WTC11 (cell line): ENCODE measurements around the gene SHC3. TPM values are rescaled to one million over a fixed set of nuclear protein-coding genes. Genes with fewer than 3 reads are reported as not detected.

ENCODE experiments used
- ATAC-seq: fragments of 200-7000 bp; cut with Tn5 transposase; 2 replicates; pipeline ENCODE4 v1.10.0; 2021; ENCODE audit warnings: mild to moderate bottlenecking, moderate library complexity
- CTCF ChIA-PET: fragments of 300-600 bp; sonication (Branson Sonifier 250); formaldehyde crosslinking; loops from one replicate; lab custom pipeline; 2021; ENCODE audit warnings: antibody characterized with exemption; lab: Charles Lee
- POLR2A ChIA-PET: fragments of 350-600 bp; sonication (Branson Sonifier 250); formaldehyde crosslinking; loops from one replicate; lab custom pipeline; 2021; ENCODE audit warnings: antibody characterized with exemption; lab: Charles Lee
- DNase-seq: peaks from one replicate; pipeline ENCODE4 v3.0.0; 2021; ENCODE audit warnings: low spot score
- H3K27ac Mint-ChIP-seq: 2 replicates; pipeline ENCODE4 v1.8.0; 2021; ENCODE audit warnings: mixed read lengths
- H3K27me3 Mint-ChIP-seq: 2 replicates; pipeline ENCODE4 v1.8.0; 2021; ENCODE audit warnings: low read depth, mild to moderate bottlenecking, moderate library complexity, mixed read lengths
- H3K36me3 Mint-ChIP-seq: 2 replicates; pipeline ENCODE4 v1.8.0; 2021; ENCODE audit warnings: mixed read lengths
- H3K4me1 Mint-ChIP-seq: 2 replicates; pipeline ENCODE4 v1.8.0; 2022; ENCODE audit warnings: mixed read lengths
- H3K4me3 Mint-ChIP-seq: 2 replicates; pipeline ENCODE4 v1.8.0; 2021; ENCODE audit warnings: mild to moderate bottlenecking, moderate library complexity, mixed read lengths
- H3K9me3 Mint-ChIP-seq: 2 replicates; pipeline ENCODE4 v1.8.0; 2021; ENCODE audit warnings: mixed read lengths
- CBFB ChIP-seq: sonication (generic); formaldehyde crosslinking; IDR thresholded peaks from 2 replicates; pipeline ENCODE4 v1.8.1; 2022; ENCODE audit warnings: mild to moderate bottlenecking, low read depth, missing genetic modification reagents
- CREB1 ChIP-seq: sonication (generic); formaldehyde crosslinking; IDR thresholded peaks from 2 replicates; pipeline ENCODE4 v1.8.0; 2023; ENCODE audit warnings: mild to moderate bottlenecking, missing genetic modification reagents
- ELF4 ChIP-seq: sonication (generic); formaldehyde crosslinking; IDR thresholded peaks from 2 replicates; pipeline ENCODE4 v1.8.1; 2022; ENCODE audit warnings: low read depth, mild to moderate bottlenecking, moderate library complexity, missing genetic modification reagents
- ESRRA ChIP-seq: sonication (generic); formaldehyde crosslinking; IDR thresholded peaks from 2 replicates; pipeline ENCODE4 v1.8.1; 2022; ENCODE audit warnings: mild to moderate bottlenecking, missing genetic modification reagents, borderline replicate concordance
- FOXJ3 ChIP-seq: sonication (generic); formaldehyde crosslinking; IDR thresholded peaks from 2 replicates; pipeline ENCODE4 v1.9.0; 2021; ENCODE audit warnings: missing genetic modification reagents, mild to moderate bottlenecking, borderline replicate concordance
- FOXP1 ChIP-seq: sonication (generic); formaldehyde crosslinking; IDR thresholded peaks from 2 replicates; pipeline ENCODE4 v1.8.0; 2022; ENCODE audit warnings: missing genetic modification reagents, mild to moderate bottlenecking, moderate library complexity, borderline replicate concordance
- GRHL2 ChIP-seq: fragments of 250-450 bp; sonication (Bioruptor Pico); IDR thresholded peaks from 2 replicates; pipeline ENCODE4 v1.8.0; 2022; ENCODE audit warnings: mild to moderate bottlenecking, moderate library complexity; ENCODE audit not compliant: insufficient replicate concordance, severe bottlenecking
- MXD4 ChIP-seq: fragments of 250-450 bp; sonication (Bioruptor Pico); IDR thresholded peaks from 2 replicates; pipeline ENCODE4 v1.8.0; 2021; ENCODE audit warnings: mild to moderate bottlenecking, moderate library complexity, borderline replicate concordance
- NFATC4 ChIP-seq: fragments of 250-450 bp; sonication (Bioruptor Pico); IDR thresholded peaks from 2 replicates; pipeline ENCODE4 v1.9.0; 2021; ENCODE audit warnings: mild to moderate bottlenecking
- NR3C1 ChIP-seq: sonication (generic); formaldehyde crosslinking; conservative IDR thresholded peaks from 2 replicates; pipeline ENCODE4 v1.8.1; 2023; ENCODE audit warnings: low read depth, mild to moderate bottlenecking, missing genetic modification reagents
- OVOL2 ChIP-seq: fragments of 250-450 bp; sonication (Bioruptor Pico); IDR thresholded peaks from 2 replicates; pipeline ENCODE4 v1.9.0; 2021; ENCODE audit warnings: mild to moderate bottlenecking, borderline replicate concordance
- PRRX2 ChIP-seq: fragments of 250-450 bp; sonication (Bioruptor Pico); IDR thresholded peaks from 2 replicates; pipeline ENCODE4 v1.8.0; 2021; ENCODE audit warnings: mild to moderate bottlenecking
- SMAD4 ChIP-seq: sonication (generic); formaldehyde crosslinking; IDR thresholded peaks from 2 replicates; pipeline ENCODE4 v1.8.0; 2022; ENCODE audit warnings: mild to moderate bottlenecking, missing genetic modification reagents
- TEAD1 ChIP-seq: sonication (generic); formaldehyde crosslinking; IDR thresholded peaks from 2 replicates; pipeline ENCODE4 v1.8.0; 2022; ENCODE audit warnings: mild to moderate bottlenecking, missing genetic modification reagents
- ZNF138 ChIP-seq: sonication (generic); formaldehyde crosslinking; conservative IDR thresholded peaks from 2 replicates; pipeline ENCODE4 v1.8.1; 2022; ENCODE audit warnings: mild to moderate bottlenecking, moderate library complexity, missing genetic modification reagents
- ZNF219 ChIP-seq: sonication (generic); formaldehyde crosslinking; IDR thresholded peaks from 2 replicates; pipeline ENCODE4 v1.8.0; 2023; ENCODE audit warnings: missing genetic modification reagents, mild to moderate bottlenecking, borderline replicate concordance
- ZNF396 ChIP-seq: fragments of 250-450 bp; sonication (Bioruptor Pico); IDR thresholded peaks from 2 replicates; pipeline ENCODE4 v1.8.0; 2021; ENCODE audit warnings: mild to moderate bottlenecking, moderate library complexity, borderline replicate concordance
- total RNA-seq: library from RNA; stranded (reverse); gene quantifications from 3 replicates; pipeline ENCODE4 v1.2.3, GENCODE V29; 2021
- TF ChIP-seq, protein P1 (sequence below): fragments of 250-450 bp; sonication (Bioruptor Pico); IDR thresholded peaks from 2 replicates; pipeline ENCODE4 v1.9.0; 2021; ENCODE audit warnings: mild to moderate bottlenecking
- TF ChIP-seq, protein P2 (sequence below): sonication (generic); formaldehyde crosslinking; IDR thresholded peaks from 2 replicates; pipeline ENCODE4 v1.8.1; 2023; ENCODE audit warnings: mild to moderate bottlenecking, missing genetic modification reagents, moderate library complexity
- TF ChIP-seq, protein P3 (sequence below): sonication (generic); formaldehyde crosslinking; IDR thresholded peaks from 2 replicates; pipeline ENCODE4 v1.8.1; 2022; ENCODE audit warnings: low read depth, missing genetic modification reagents, borderline replicate concordance
- TF ChIP-seq, protein P4 (sequence below): fragments of 250-450 bp; sonication (Bioruptor Pico); IDR thresholded peaks from 2 replicates; pipeline ENCODE4 v1.9.0; 2021; ENCODE audit warnings: mild to moderate bottlenecking, borderline replicate concordance
- TF ChIP-seq, protein P5 (sequence below): sonication (generic); formaldehyde crosslinking; IDR thresholded peaks from 2 replicates; pipeline ENCODE4 v1.8.0; 2022; ENCODE audit warnings: mild to moderate bottlenecking, missing genetic modification reagents
- TF ChIP-seq, protein P6 (sequence below): fragments of 250-450 bp; sonication (Bioruptor Pico); conservative IDR thresholded peaks from 2 replicates; pipeline ENCODE4 v1.9.0; 2021; ENCODE audit warnings: mild to moderate bottlenecking

SHC3 gene
- total RNA-seq, 1 experiment from 2014 or later = 4.9 TPM

DNA sequence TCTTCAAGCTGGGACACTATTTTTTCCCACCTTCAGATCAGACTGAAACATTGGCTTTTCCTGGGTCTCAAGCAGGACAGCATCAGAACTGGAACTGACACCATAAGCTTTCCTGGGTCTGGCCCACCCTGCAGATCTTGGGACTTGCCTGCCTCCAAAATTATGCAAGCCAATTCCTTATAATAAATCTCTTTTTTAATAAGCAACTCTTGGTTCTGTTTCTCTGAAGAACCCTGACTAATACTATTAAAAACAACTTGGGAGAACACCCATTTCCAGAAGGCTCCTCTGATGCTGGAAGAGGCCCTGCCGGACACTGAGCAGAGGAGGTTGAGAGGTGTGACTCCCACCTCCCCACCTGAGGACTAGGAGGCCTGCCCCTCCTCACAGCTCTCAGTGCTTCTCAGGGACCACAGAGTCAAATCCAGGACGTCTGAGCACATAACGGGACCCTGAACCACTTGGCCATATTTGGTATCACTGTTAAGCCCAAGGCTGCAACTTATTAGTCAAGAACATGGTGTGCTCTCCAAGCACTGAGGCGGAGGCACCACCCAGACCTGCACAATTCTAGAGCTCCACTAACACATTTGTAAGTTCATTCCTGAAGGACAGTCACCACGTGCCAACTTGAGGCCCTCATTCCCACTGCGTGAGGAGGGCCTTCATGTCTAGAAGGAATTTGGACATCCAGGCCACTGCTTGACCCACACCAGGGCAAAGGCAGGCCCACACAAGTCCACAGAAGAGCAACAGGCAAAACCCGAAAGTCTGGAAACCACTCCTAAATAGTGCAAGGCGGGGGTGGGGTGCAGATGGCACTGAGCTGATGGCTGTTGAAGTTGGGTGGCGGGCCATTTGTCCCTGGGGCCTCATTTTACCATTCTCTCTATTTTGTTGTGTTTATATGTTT is 9.5 kb downstream of the SHC3 start (continued):
- no peak for TF ChIP-seq CBFB (CRISPR knock-in tag)
- TF ChIP-seq, protein P1, sequence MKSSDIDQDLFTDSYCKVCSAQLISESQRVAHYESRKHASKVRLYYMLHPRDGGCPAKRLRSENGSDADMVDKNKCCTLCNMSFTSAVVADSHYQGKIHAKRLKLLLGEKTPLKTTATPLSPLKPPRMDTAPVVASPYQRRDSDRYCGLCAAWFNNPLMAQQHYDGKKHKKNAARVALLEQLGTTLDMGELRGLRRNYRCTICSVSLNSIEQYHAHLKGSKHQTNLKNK (CRISPR knock-in tag) = no peak
- TF ChIP-seq, all 79 proteins: peak for 0

DNA sequence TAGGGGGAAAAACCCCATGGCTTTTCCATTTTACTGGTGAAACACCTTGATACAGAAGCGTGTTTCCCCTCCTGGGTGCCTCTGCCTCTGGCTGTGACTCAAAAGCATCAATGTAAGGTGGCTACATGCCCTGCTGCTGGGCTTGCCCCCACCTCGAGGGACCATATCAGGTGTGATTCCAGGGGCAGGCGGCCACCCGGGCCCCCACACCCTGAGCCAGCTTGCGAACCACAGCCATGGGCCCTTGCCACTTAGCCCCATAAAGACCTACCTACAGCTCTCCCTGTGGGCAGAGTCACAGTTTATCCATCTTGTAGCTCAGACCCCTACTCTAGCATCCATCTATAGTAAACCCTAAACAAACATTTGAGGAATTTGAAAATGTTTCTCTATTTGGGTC is 10.8 kb downstream of the SHC3 start:
- peaks cover 7% of the 10 kb centered on the region; the same call in 1 of the 2 replicates for H3K4me1 Mint-ChIP-seq
- no peak for TF ChIP-seq ESRRA (CRISPR knock-in tag)
- no peak for TF ChIP-seq GRHL2 (CRISPR knock-in tag)
- no peak for TF ChIP-seq ZNF138
- no peak for TF ChIP-seq OVOL2 (CRISPR knock-in tag)
- TF ChIP-seq CREB1 (CRISPR knock-in tag) = no peak
- TF ChIP-seq MXD4 (CRISPR knock-in tag) = no peak
- TF ChIP-seq NFATC4 (CRISPR knock-in tag) = no peak
- TF ChIP-seq FOXP1 (CRISPR knock-in tag) = no peak
- no peak for TF ChIP-seq FOXJ3 (CRISPR knock-in tag)
- TF ChIP-seq, protein P2, sequence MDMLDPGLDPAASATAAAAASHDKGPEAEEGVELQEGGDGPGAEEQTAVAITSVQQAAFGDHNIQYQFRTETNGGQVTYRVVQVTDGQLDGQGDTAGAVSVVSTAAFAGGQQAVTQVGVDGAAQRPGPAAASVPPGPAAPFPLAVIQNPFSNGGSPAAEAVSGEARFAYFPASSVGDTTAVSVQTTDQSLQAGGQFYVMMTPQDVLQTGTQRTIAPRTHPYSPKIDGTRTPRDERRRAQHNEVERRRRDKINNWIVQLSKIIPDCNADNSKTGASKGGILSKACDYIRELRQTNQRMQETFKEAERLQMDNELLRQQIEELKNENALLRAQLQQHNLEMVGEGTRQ (CRISPR knock-in tag) = no peak
- TF ChIP-seq, protein P3, sequence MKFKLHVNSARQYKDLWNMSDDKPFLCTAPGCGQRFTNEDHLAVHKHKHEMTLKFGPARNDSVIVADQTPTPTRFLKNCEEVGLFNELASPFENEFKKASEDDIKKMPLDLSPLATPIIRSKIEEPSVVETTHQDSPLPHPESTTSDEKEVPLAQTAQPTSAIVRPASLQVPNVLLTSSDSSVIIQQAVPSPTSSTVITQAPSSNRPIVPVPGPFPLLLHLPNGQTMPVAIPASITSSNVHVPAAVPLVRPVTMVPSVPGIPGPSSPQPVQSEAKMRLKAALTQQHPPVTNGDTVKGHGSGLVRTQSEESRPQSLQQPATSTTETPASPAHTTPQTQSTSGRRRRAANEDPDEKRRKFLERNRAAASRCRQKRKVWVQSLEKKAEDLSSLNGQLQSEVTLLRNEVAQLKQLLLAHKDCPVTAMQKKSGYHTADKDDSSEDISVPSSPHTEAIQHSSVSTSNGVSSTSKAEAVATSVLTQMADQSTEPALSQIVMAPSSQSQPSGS (CRISPR knock-in tag) = no peak
- no peak for TF ChIP-seq ZNF396
- no peak overlapping the region for H3K27ac Mint-ChIP-seq
- ChIA-PET POLR2A (no interaction called here), CTCF (no interaction called here)
- H3K9me3 Mint-ChIP-seq = peaks cover 6% of the 10 kb centered on the region; the same call in 1 of the 2 replicates
- no peak for DNase-seq
- 0 out of 2 replicates have a peak, but pooled peaks cover 2% of the 10 kb centered on the region for H3K36me3 Mint-ChIP-seq
- H3K27me3 Mint-ChIP-seq = no peaks in the 10 kb centered on the region; the same call in 1 of the 2 replicates
- no peak overlapping the region for H3K4me3 Mint-ChIP-seq
- ATAC-seq = no peak

DNA sequence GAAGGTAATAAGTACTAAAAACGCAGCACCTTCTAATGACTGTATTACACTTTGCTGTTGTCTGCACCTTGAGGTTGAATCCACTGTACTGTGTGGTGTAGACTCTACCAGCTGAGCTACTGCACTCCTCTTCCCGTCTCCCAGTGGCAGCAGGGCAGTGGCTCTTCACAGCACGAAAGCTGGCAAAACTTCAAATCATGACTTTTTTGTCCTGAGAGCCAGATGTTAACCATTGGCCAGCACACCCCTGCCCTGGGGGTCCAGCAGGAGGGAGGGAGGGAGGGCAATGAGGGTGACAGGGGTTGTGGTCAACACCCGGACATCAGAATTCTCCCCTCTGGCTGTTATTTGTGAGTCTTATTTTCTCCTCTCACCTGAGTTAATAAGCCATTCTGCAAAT is 11.8 kb downstream of the SHC3 start:
- ChIA-PET CTCF (no interaction called here), POLR2A (no interaction called here)
- H3K9me3 Mint-ChIP-seq = peaks cover 6% of the 10 kb centered on the region; the same call in 1 of the 2 replicates
- no peak for DNase-seq
- no peak for ATAC-seq
- H3K27ac Mint-ChIP-seq = no peak overlapping the region
- 0 out of 2 replicates have a peak, but pooled peaks cover 2% of the 10 kb centered on the region for H3K36me3 Mint-ChIP-seq
- no peaks in the 10 kb centered on the region; the same call in 1 of the 2 replicates for H3K27me3 Mint-ChIP-seq
- peaks cover 4% of the 10 kb centered on the region; the same call in 1 of the 2 replicates for H3K4me1 Mint-ChIP-seq
- no peak overlapping the region for H3K4me3 Mint-ChIP-seq
- TF ChIP-seq NR3C1 (CRISPR knock-in tag) = no peak
- TF ChIP-seq TEAD1 = no peak
- TF ChIP-seq, protein P4, sequence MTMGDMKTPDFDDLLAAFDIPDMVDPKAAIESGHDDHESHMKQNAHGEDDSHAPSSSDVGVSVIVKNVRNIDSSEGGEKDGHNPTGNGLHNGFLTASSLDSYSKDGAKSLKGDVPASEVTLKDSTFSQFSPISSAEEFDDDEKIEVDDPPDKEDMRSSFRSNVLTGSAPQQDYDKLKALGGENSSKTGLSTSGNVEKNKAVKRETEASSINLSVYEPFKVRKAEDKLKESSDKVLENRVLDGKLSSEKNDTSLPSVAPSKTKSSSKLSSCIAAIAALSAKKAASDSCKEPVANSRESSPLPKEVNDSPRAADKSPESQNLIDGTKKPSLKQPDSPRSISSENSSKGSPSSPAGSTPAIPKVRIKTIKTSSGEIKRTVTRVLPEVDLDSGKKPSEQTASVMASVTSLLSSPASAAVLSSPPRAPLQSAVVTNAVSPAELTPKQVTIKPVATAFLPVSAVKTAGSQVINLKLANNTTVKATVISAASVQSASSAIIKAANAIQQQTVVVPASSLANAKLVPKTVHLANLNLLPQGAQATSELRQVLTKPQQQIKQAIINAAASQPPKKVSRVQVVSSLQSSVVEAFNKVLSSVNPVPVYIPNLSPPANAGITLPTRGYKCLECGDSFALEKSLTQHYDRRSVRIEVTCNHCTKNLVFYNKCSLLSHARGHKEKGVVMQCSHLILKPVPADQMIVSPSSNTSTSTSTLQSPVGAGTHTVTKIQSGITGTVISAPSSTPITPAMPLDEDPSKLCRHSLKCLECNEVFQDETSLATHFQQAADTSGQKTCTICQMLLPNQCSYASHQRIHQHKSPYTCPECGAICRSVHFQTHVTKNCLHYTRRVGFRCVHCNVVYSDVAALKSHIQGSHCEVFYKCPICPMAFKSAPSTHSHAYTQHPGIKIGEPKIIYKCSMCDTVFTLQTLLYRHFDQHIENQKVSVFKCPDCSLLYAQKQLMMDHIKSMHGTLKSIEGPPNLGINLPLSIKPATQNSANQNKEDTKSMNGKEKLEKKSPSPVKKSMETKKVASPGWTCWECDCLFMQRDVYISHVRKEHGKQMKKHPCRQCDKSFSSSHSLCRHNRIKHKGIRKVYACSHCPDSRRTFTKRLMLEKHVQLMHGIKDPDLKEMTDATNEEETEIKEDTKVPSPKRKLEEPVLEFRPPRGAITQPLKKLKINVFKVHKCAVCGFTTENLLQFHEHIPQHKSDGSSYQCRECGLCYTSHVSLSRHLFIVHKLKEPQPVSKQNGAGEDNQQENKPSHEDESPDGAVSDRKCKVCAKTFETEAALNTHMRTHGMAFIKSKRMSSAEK = no peak
- TF ChIP-seq ELF4 = no peak
- TF ChIP-seq PRRX2 (CRISPR knock-in tag) = no peak
- no peak for TF ChIP-seq SMAD4
- TF ChIP-seq, protein P5, sequence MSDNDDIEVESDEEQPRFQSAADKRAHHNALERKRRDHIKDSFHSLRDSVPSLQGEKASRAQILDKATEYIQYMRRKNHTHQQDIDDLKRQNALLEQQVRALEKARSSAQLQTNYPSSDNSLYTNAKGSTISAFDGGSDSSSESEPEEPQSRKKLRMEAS (CRISPR knock-in tag) = no peak
- TF ChIP-seq ZNF219 = no peak
- no peak for TF ChIP-seq ESRRA (CRISPR knock-in tag)
- no peak for TF ChIP-seq NFATC4 (CRISPR knock-in tag)
- TF ChIP-seq, protein P6, sequence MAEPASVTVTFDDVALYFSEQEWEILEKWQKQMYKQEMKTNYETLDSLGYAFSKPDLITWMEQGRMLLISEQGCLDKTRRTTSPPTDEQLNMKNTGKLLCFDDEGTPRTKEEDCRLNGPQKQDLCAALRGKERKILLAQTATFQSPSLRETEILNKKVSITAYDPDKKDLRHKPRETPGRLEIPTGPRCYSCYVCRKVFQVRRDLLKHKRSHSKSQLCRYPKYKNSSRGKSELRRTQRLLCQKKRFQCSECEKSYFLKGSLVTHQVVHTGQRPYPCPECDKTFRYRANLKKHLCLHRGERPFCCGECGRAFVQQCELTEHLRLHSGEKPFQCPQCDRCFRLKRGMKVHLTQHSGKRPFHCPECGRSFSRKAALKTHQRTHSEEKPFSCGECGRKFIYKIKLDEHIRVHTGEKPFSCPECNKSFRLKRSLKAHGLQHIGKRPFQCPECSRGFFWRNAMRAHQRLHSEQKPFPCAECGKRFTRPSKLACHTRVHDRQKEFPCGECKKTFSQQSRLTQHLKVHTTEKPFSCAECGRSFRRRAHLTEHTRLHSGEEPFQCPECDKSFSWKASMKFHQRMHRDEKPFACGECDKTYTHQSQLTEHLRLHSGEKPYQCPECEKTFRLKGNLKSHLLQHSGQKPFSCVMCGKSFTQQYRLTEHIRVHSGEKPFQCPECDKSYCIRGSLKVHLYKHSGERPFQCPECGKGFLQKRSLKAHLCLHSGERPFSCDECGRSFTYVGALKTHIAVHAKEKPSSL (CRISPR knock-in tag) = no peak
- no peak for TF ChIP-seq FOXJ3 (CRISPR knock-in tag)
